Esophagus muscularis mucosa (tissue), 4 donors: ENCODE data around the gene ERAS.

Source experiments
- EP300 ChIP-seq: sonication (generic); formaldehyde crosslinking; IDR thresholded peaks from one replicate; pipeline ENCODE4 v1.6.1; 2017; ENCODE audit warnings: antibody characterized with exemption
- POLR2AphosphoS5 ChIP-seq, 2 donors: sonication (generic); formaldehyde crosslinking; IDR thresholded peaks; one replicate each; pipeline ENCODE4 v1.6.1; 2017; ENCODE audit warnings: antibody characterized with exemption in 2 of 2
- TF ChIP-seq, protein P1 (sequence below), 3 experiments: fragments of 200-600 bp in 2 of 3; fragments of 450-650 bp in 1 of 3; sonication (generic) in 2 of 3; IDR thresholded peaks; one replicate each; pipeline ENCODE4 v1.5.1; 2017 to 2019; ENCODE audit warnings: antibody characterized with exemption in 3 of 3, mild to moderate bottlenecking in 2 of 3, moderate library complexity in 1 of 3

DNA sequence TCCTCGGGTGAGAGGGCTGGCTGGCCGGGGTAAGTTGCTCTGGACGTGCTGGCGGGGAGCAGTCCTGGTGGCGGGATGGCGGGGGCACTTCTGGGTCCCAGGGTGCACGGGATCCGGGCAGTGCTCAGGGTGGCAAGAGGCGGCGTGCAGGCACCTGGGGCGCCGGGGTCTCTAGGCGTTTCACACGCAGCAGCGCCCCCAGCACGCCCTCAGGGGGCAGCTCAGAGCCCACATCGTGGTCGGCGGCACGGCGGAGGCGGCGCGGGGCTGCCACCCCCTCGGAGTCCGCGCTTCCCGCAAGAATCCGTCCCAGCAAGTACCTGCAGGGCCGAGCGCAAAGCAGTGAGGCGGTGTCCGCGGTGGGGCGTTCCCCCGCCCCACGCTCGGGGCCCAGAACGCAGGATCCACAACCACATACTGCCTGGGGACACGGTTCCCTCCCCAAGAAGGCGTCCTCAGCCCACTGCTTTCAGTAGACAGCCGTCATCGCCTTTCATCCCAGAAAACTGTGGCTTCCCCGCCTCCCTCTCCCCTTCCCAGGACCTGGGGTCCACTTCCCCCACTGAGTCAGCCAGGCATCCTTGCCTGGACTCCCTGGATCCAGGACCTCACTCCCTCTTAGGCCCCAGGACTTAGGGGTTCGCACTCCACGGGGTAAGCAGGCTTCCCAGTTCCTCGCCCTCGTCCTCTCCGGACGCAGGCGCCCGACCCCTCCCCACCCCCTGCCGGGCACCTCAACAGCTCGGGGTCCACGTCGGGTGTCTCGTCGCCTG is 5.0 kb downstream of the ERAS start:
- TF ChIP-seq POLR2AphosphoS5 (IDR thresholded peaks at IDR 0.05) (no peak), EP300 (no peak)
- TF ChIP-seq, protein P1, sequence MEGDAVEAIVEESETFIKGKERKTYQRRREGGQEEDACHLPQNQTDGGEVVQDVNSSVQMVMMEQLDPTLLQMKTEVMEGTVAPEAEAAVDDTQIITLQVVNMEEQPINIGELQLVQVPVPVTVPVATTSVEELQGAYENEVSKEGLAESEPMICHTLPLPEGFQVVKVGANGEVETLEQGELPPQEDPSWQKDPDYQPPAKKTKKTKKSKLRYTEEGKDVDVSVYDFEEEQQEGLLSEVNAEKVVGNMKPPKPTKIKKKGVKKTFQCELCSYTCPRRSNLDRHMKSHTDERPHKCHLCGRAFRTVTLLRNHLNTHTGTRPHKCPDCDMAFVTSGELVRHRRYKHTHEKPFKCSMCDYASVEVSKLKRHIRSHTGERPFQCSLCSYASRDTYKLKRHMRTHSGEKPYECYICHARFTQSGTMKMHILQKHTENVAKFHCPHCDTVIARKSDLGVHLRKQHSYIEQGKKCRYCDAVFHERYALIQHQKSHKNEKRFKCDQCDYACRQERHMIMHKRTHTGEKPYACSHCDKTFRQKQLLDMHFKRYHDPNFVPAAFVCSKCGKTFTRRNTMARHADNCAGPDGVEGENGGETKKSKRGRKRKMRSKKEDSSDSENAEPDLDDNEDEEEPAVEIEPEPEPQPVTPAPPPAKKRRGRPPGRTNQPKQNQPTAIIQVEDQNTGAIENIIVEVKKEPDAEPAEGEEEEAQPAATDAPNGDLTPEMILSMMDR (IDR thresholded peaks at IDR 0.05): no peak
